Endometrial microvascular endothelial cells (primary cell): ENCODE measurements around the gene SUB1. TPM values are rescaled to one million over a fixed set of nuclear protein-coding genes. Genes with fewer than 3 reads are reported as not detected.
"Not testable (repeated sequence)": the region's sequence is repeated elsewhere in the genome, so short reads cannot be mapped to it uniquely, and the experiment has no call there.

Source experiments
- in situ Hi-C: cut with HindIII; loops from 2 replicates; pipeline ENCODE4 v1.10.0; 2017; ENCODE audit warnings: low sequenced_read_pairs, low pct_unique_long_range_greater_than_20kb; ENCODE audit errors: inconsistent ontology term
- total RNA-seq: library from RNA; depleted of rRNA; stranded (reverse); fragments of >200 nt; gene quantifications from one replicate; pipeline ENCODE4 v1.2.3, GENCODE V29; 2015; ENCODE audit errors: inconsistent ontology term

SUB1 gene
- total RNA-seq, 1 donor from 2014 or later, result 152 TPM

GRCh38 chr5:32628049-32628844 lies 42.9 kb downstream of the SUB1 start:
- in situ Hi-C loops, result no loop called here

- in situ Hi-C loops, result no loop called here
Measured at GRCh38 chr5:32630867-32631491, 45.6 kb downstream of the SUB1 start.

GRCh38 chr5:32633017-32633416 lies 47.7 kb downstream of the SUB1 start:
- in situ Hi-C loops, result not testable (repeated sequence)

GRCh38 chr5:32638309-32638708 lies 53.0 kb downstream of the SUB1 start:
- in situ Hi-C loops, result no loop called here

- in situ Hi-C loops, result no loop called here
Measured at GRCh38 chr5:32639943-32640342, 54.6 kb downstream of the SUB1 start.

- in situ Hi-C loops, result no loop called here
Measured at GRCh38 chr5:32642276-32643002, 57.1 kb downstream of the SUB1 start.

GRCh38 chr5:32645246-32645645 lies 59.9 kb downstream of the SUB1 start:
- in situ Hi-C loops, result no loop called here

- in situ Hi-C loops, result no loop called here
Measured at GRCh38 chr5:32646061-32646969, 61.0 kb downstream of the SUB1 start.

- in situ Hi-C loops, result no loop called here
Measured at GRCh38 chr5:32651088-32651487, 65.7 kb downstream of the SUB1 start.

GRCh38 chr5:32651638-32652037 lies 66.3 kb downstream of the SUB1 start:
- in situ Hi-C loops, result no loop called here

Other genes with a start within 250 kb of the SUB1 start
- 50.4 TPM for gene ZFR, start 140.8 kb upstream of the SUB1 start, total RNA-seq
- 3.3 TPM for gene NPR3, start 125.8 kb downstream of the SUB1 start, total RNA-seq